Esophagus squamous epithelium (tissue), 5 donors: Measurements from ENCODE around the gene AVPR1B. TPM values are rescaled to one million over a fixed set of nuclear protein-coding genes. Genes with fewer than 3 reads are reported as not detected.

Experiments used
- DNase-seq: peaks from one replicate; lab custom pipeline; 2025; lab: John Stamatoyannopoulos, UW
- H3K27ac ChIP-seq, 4 donors: fragments of 200-600 bp; sonication (generic); one replicate each; pipeline ENCODE4 v1.5.1; 2016 to 2019; ENCODE audit warnings: mild to moderate bottlenecking in 1 of 4
- H3K27me3 ChIP-seq, 4 donors: fragments of 200-600 bp; sonication (generic); 1 replicate in 3 of 4; 2 replicates in 1 of 4; pipeline versions ENCODE4 v1.5.1 to v1.6.0; 2017 to 2021; ENCODE audit warnings: antibody characterized with exemption in 1 of 4
- H3K36me3 ChIP-seq, 3 donors: fragments of 200-600 bp; sonication (generic); one replicate each; pipeline ENCODE4 v1.5.1; 2016 to 2019
- H3K4me1 ChIP-seq, 3 donors: fragments of 200-600 bp; sonication (generic); one replicate each; pipeline ENCODE4 v1.5.1; 2017 to 2019
- H3K4me3 ChIP-seq, 4 donors: fragments of 200-600 bp; sonication (generic); 1 replicate in 3 of 4; 2 replicates in 1 of 4; pipeline ENCODE4 v1.5.1; 2016 to 2019; ENCODE audit warnings: mild to moderate bottlenecking in 2 of 4, moderate library complexity in 1 of 4
- H3K9me3 ChIP-seq, 3 donors: fragments of 200-600 bp; sonication (generic); one replicate each; pipeline ENCODE4 v1.5.1; 2016 to 2019
- POLR2A ChIP-seq, 4 donors: fragments of 450-650 bp; IDR thresholded peaks; one replicate each; pipeline ENCODE4 v1.6.1; 2017; ENCODE audit warnings: antibody characterized with exemption in 4 of 4, mild to moderate bottlenecking in 4 of 4, moderate library complexity in 3 of 4
- WGBS, 2 donors: methylation state at CpG; one replicate each; pipeline ENCODE4 v1.1.5; 2018; 5-methylcytosine and 5-hydroxymethylcytosine counted together
- intact Hi-C: fragments of 100-400 bp; cut with DNase I; formaldehyde crosslinking; loops from one replicate; pipeline ENCODE4 v1.15.0; 2022
- total RNA-seq, 4 donors: library from RNA; depleted of rRNA; stranded (reverse); fragments of >200 nt; gene quantifications; one replicate each; pipeline ENCODE4 v1.1.0, GENCODE V29; 2016
- TF ChIP-seq, protein P1 (sequence below), 6 experiments: fragments of 450-650 bp in 4 of 6; fragments of 200-600 bp in 2 of 6; sonication (generic) in 2 of 6; IDR thresholded peaks; one replicate each; pipeline ENCODE4 v1.5.1; 2016 to 2019; ENCODE audit warnings: antibody characterized with exemption in 6 of 6, mild to moderate bottlenecking in 4 of 6, moderate library complexity in 4 of 6
- donor health status: DM: yes; HTN: yes; CAD: no.

AVPR1B gene
- total RNA-seq, 4 donors from 2014 or later = not detected

DNA sequence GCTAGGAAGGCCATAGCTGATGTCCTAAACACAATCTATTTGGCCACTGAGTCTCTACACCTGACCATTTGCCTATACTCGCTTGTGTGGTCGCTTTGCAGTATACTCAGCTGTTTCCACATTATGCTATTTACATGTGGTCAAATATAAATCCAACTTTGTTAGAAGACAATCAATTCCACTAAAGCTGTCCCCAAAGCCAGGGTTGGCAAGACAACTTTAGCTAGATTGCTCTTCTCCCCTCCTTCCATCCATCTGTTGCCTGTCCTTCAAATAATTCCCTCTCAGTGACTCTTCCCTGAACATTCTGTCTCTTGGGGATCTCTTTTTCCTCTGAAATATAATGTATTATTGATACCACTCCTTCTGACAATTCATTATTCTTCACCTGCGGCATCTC lies 30.1 kb downstream of the AVPR1B start:
- WGBS, 2 donors = 94 to 95% methylated on average over 3 of the region's 3 CpGs

DNA sequence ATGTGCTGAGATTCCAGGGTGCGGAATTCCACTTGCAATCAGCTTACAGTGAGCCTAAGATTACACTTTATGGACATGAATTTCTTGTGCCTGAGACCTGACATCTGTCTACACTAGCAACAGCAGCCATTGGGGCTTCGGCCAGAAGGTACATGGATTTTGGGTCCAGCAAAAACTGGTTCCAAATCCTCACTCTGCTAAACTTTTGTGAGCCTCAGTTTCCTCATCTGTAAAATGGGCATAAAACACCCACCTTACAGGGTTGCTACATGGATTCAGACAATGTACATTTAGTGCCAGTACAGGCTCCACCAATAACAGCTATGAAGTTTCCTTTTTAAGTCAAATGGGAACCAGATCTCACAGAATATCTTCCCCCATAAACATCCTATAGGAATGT lies 33.4 kb downstream of the AVPR1B start:
- TF ChIP-seq, protein P1, sequence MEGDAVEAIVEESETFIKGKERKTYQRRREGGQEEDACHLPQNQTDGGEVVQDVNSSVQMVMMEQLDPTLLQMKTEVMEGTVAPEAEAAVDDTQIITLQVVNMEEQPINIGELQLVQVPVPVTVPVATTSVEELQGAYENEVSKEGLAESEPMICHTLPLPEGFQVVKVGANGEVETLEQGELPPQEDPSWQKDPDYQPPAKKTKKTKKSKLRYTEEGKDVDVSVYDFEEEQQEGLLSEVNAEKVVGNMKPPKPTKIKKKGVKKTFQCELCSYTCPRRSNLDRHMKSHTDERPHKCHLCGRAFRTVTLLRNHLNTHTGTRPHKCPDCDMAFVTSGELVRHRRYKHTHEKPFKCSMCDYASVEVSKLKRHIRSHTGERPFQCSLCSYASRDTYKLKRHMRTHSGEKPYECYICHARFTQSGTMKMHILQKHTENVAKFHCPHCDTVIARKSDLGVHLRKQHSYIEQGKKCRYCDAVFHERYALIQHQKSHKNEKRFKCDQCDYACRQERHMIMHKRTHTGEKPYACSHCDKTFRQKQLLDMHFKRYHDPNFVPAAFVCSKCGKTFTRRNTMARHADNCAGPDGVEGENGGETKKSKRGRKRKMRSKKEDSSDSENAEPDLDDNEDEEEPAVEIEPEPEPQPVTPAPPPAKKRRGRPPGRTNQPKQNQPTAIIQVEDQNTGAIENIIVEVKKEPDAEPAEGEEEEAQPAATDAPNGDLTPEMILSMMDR (IDR thresholded peaks at IDR 0.05) = no peak
- no peak for TF ChIP-seq POLR2A (IDR thresholded peaks at IDR 0.05)
- no peaks in the 10 kb centered on the region for H3K9me3 ChIP-seq
- no peaks in the 10 kb centered on the region for H3K4me1 ChIP-seq
- H3K36me3 ChIP-seq = no peaks in the 10 kb centered on the region
- H3K4me3 ChIP-seq = peak overlapping the region in 1 of 4 donors; percentile 7
- no peak for DNase-seq
- 100% methylated on average over 1 to 2 of the region's 2 CpGs for WGBS, 2 donors
- H3K27me3 ChIP-seq = no peaks in the 10 kb centered on the region
- intact Hi-C loops = no loop called here
- H3K27ac ChIP-seq = no peak overlapping the region

More for the DNA sequence above, 30.1 kb downstream of the AVPR1B start:
- DNase-seq = no peak
- TF ChIP-seq, protein P1 (IDR thresholded peaks at IDR 0.05) = no peak
- TF ChIP-seq POLR2A (IDR thresholded peaks at IDR 0.05) = no peak
- no peak overlapping the region for H3K27ac ChIP-seq
- H3K4me3 ChIP-seq = no peak overlapping the region
- no peaks in the 10 kb centered on the region for H3K4me1 ChIP-seq
- intact Hi-C loops = no loop called here
- H3K36me3 ChIP-seq = no peaks in the 10 kb centered on the region
- no peaks in the 10 kb centered on the region for H3K27me3 ChIP-seq
- H3K9me3 ChIP-seq = no peaks in the 10 kb centered on the region

DNA sequence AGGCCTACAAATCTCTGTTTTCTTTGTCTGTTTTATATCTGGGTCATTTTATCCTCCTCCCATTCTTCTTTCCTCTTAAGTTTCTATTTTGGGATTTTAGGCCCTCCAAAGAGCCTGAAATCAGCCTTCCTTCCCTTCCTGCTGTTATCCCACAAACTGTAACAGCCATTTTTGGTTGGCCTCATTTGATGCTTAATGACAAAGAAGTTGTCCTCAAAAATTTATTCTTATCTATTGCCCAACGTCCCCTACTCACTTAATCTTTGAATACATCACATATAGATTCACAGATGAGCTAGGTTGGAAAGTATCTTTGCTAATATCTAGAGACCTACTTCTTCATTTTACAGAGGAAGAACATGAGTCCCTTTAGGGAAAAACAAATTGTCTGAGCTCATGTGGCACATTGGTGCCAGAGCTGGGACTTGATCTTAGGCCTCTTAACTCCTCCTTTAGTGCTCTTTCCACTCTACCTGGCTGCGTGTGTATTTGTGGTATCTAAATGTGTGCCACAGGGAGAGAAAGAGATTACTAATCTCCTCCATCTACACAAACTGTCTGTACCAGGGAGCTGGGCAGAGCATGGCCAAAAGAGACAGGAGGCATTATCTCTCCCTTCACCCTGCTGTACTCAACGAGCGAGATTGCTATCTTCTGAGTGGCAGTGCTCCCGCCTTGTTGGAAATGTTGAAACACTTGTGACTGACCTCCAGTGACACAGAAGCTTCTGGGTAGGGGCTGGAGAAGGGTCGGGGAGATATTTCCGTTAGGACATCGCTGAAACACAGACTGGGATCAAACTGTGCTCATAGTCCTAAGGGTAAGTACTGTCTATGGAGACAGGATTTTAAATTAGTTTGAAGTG lies 34.1 kb downstream of the AVPR1B start:
- no peaks in the 10 kb centered on the region for H3K4me1 ChIP-seq
- no peak for DNase-seq
- no peak overlapping the region for H3K4me3 ChIP-seq
- intact Hi-C loops = no loop called here
- H3K27me3 ChIP-seq = no peaks in the 10 kb centered on the region
- no peaks in the 10 kb centered on the region for H3K36me3 ChIP-seq
- TF ChIP-seq, protein P1 (IDR thresholded peaks at IDR 0.05) = no peak
- TF ChIP-seq POLR2A (IDR thresholded peaks at IDR 0.05) = peak in 1 of 4 donors; percentile 29
- no peak overlapping the region for H3K27ac ChIP-seq
- WGBS, 2 donors = 78% methylated on average over 8 of the region's 8 CpGs
- no peaks in the 10 kb centered on the region for H3K9me3 ChIP-seq

DNA sequence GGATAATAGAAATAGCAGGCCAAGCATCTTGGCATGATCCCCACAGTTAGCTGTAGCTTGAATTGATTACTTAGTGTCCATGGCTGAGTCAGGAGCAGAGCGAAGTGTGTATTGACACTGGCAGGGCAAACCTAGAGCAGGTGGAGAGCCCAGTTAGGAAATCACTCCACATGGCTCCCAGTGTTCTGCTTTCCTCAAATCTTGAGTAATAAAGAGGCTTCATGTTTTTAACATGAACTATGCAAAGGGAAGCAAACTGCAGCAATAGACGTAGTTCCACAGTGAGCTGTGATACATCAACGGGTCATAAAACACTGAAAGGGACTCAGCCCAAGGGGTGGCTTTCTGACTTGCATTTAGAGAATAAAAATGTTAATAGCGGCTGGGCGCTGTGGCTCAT lies 35.3 kb downstream of the AVPR1B start:
- H3K4me3 ChIP-seq = no peak overlapping the region
- intact Hi-C loops = no loop called here
- TF ChIP-seq, protein P1 (IDR thresholded peaks at IDR 0.05) = no peak
- TF ChIP-seq POLR2A (IDR thresholded peaks at IDR 0.05) = no peak
- no peaks in the 10 kb centered on the region for H3K9me3 ChIP-seq
- no peak for DNase-seq
- no peak overlapping the region for H3K27ac ChIP-seq
- peaks cover 0 to under 1% (median 0%) of the 10 kb centered on the region in 3 donors for H3K4me1 ChIP-seq
- H3K36me3 ChIP-seq = no peaks in the 10 kb centered on the region
- no peaks in the 10 kb centered on the region for H3K27me3 ChIP-seq
- 78 to 90% methylated on average over 5 of the region's 5 CpGs for WGBS, 2 donors

DNA sequence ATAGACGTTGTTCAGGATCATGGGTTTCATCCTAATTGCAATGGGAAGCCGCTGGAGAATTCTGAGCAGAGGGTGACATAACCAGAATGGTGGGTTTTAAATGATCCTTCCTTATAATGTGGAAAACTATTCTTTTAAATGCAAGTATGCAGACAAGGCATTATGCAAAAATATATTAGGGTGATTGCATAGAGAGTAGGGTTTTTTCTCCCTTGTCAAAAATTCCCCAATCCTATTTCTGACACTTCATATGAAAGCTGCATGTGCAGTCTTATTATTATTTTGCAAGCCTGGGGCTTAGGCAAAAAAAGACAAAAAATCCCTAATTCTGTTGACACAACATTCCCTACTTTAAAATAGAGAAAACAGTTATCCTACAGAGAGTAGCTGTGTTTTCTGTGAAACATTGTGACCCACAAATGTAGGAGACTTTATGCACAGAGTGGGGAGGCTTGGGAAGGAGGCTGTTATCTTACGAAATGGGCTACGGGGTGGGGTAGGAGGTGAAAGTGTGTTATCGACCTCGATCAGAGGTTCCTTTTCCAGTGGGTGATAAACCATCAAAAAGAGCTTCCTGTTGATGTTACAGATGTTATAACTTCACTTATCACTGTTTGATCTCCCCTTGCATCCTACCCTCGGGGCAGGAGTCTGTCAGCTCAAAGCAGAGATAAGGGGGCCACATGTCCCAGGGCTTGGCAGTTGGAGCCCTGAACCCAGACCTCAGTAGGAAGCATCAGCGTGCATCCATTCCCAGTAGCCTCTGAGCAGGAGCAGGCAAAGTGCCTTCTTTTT lies 37.0 kb downstream of the AVPR1B start:
- DNase-seq = no peak
- Histone ChIP-seq H3K9me3 (no peaks in the 10 kb centered on the region), H3K36me3 (no peaks in the 10 kb centered on the region), H3K27me3 (peaks cover 0 to 4% (median 0%) of the 10 kb centered on the region in 4 donors), H3K4me1 (peaks cover 0 to 17% (median 0%) of the 10 kb centered on the region in 3 donors), H3K4me3 (no peak overlapping the region), H3K27ac (no peak overlapping the region)
- intact Hi-C loops = no loop called here
- TF ChIP-seq, protein P1 (IDR thresholded peaks at IDR 0.05) = no peak
- WGBS, 2 donors = 51 to 53% methylated on average over 8 of the region's 8 CpGs
